Measurements from ENCODE around the gene DGLUCY. TPM values are rescaled to one million over a fixed set of nuclear protein-coding genes. Genes with fewer than 3 reads are reported as not detected.

The DGLUCY gene
- total and polyA plus RNA-seq, 2 donors (not counting 1 experiment from before 2014, with no cell fraction given) = 91.5 to 103 TPM

DNA sequence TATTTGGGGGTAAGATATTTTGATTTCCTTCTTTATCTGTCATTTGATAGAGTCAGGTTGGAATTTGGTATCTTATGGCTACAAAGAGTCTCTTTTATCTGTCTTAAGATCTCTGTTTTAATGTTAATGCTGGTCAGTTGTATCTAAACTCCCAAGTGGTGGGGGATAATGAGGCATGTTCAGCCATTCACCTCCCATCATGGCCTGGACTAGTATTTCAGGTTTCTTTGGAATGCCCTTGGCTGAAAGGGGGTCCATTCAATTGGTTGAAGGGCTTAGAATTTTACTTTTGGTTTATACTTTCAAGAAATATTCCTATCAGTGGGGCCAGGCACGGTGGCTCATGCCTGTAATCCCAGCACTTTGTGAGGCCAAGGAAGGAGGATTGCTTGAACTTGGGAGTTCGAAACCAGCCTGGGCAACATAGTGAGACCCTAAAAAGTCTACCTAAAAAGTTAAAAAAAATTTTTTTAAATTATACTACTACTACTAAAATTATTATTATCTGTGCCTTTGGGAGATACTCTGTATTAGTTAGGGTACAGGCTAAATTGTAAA, 4.7 kb downstream of the DGLUCY start:
- TF ChIP-seq EZH2 (IDR thresholded peaks at IDR 0.05; ENCODE audit: borderline replicate concordance, insufficient read depth, low read depth, low read length, poor library complexity, severe bottlenecking) = no peak
- TF ChIP-seq, protein P1, sequence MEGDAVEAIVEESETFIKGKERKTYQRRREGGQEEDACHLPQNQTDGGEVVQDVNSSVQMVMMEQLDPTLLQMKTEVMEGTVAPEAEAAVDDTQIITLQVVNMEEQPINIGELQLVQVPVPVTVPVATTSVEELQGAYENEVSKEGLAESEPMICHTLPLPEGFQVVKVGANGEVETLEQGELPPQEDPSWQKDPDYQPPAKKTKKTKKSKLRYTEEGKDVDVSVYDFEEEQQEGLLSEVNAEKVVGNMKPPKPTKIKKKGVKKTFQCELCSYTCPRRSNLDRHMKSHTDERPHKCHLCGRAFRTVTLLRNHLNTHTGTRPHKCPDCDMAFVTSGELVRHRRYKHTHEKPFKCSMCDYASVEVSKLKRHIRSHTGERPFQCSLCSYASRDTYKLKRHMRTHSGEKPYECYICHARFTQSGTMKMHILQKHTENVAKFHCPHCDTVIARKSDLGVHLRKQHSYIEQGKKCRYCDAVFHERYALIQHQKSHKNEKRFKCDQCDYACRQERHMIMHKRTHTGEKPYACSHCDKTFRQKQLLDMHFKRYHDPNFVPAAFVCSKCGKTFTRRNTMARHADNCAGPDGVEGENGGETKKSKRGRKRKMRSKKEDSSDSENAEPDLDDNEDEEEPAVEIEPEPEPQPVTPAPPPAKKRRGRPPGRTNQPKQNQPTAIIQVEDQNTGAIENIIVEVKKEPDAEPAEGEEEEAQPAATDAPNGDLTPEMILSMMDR (IDR thresholded peaks at IDR 0.05) = no peak
- ChIA-PET CTCF (interaction anchor here (0.7 to 1.0 kb wide), 2 partner anchors 12 to 21 kb away, joined by 3 read pairs; no protein-coding TSS in a partner anchor), POLR2A (no interaction called here)
- H3K4me1 Mint-ChIP-seq = peaks cover 73% of the 10 kb centered on the region
- H3K79me2 ChIP-seq (ENCODE audit: control insufficient read depth, insufficient read depth, low read length) = peaks cover 87% of the 10 kb centered on the region
- H3K4me3 Mint-ChIP-seq = no peak overlapping the region
- H3K27me3 Mint-ChIP-seq = no peaks in the 10 kb centered on the region
- no peaks in the 10 kb centered on the region for H3K27me3 ChIP-seq (replicated peaks in 1 of 4; ENCODE audit: control extremely low read depth in 1 of 4, control insufficient read depth in 3 of 4, insufficient read depth in 4 of 4, low read length in 3 of 4)
- H3K9ac ChIP-seq (ENCODE audit: low read length) = no peak overlapping the region
- H3K27ac ChIP-seq (ENCODE audit: low read length in 2 of 2) = no peak overlapping the region
- no peak overlapping the region for H2AFZ ChIP-seq (ENCODE audit: insufficient read depth, low read depth, low read length, poor library complexity, severe bottlenecking)
- H3K9me3 Mint-ChIP-seq (ENCODE audit: insufficient read depth) = no peaks in the 10 kb centered on the region
- H4K20me1 ChIP-seq (ENCODE audit: control insufficient read depth, insufficient read depth, low read length, poor library complexity, severe bottlenecking) = peaks cover 4% of the 10 kb centered on the region
- intact Hi-C loops (cut with micrococcal nuclease) = loop anchor here (5.0 kb wide), 1 partner anchor 361 kb away; no protein-coding TSS in a partner anchor
- no peak overlapping the region for H3K4me2 ChIP-seq (replicated peaks; ENCODE audit: low read depth, low read length, poor library complexity, severe bottlenecking)
- peaks cover 25 to 45% of the 10 kb centered on the region in 2 donors for H3K4me1 ChIP-seq (ENCODE audit: control insufficient read depth in 2 of 2, insufficient read depth in 2 of 2, low read length in 2 of 2)
- H3K36me3 ChIP-seq (replicated peaks in 1 of 2; ENCODE audit: control extremely low read depth in 1 of 2, control insufficient read depth in 1 of 2, extremely low read depth in 1 of 2, insufficient read depth in 2 of 2, low read length in 1 of 2) = peaks cover 3 to 39% of the 10 kb centered on the region in 2 experiments
- H3K9me3 ChIP-seq (ENCODE audit: control extremely low read depth in 1 of 3, control insufficient read depth in 2 of 3, insufficient read depth in 1 of 3, low read length in 2 of 3) = peaks cover 0 to 7% (median 0%) of the 10 kb centered on the region in 3 donors
- no CpG with 5 or more reads among the region's 2 CpGs for WGBS (ENCODE audit: insufficient coverage)
- H3K27ac Mint-ChIP-seq = peak overlapping the region; percentile 2
- DNase-seq (no peak), ATAC-seq (ENCODE audit: low read depth) (no peak)
- no peak overlapping the region for H3K4me3 ChIP-seq (ENCODE audit: control extremely low read depth in 1 of 5, extremely low read depth in 1 of 5, insufficient read depth in 1 of 5, low read depth in 2 of 5, low read length in 4 of 5)

DNA sequence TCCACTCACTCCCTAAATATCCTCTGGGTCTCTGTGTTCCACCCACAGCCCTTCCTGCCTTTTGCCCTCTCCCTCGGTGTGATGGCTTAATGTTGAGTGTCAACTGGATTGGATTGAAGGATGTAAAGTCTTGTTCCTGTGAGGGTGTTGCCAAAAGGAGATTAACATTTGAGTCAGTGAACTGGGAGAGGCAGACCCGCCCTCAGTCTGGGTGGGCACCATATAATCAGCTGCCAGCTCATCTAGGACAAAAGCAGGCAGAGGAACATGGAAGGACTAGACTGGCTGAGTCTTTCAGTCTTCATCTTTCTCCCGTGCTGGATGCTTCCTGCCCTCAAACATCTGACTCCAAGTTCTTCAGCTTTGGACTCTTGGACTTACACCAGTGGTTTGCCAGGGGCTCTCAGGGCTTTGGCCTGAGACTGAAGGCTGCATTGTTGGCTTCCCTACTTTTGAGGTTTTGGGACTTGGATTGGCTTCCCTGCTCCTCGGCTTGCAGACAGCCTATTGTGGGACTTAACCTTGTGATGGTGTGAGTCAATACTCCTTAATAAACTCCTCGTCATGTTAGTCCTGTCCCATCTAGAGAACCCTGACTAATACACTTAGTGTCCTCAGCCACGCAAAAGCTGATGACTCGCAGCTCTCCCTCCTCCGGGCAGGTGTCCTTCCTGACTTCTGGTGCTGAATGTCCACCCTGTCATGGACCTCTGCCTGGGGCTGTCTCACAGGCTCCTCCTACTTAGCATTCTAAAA, 5.9 kb downstream of the DGLUCY start:
- WGBS (ENCODE audit: insufficient coverage) = 98% methylated on average over 6 of the region's 8 CpGs
- Histone ChIP-seq H3K4me2 (replicated peaks; ENCODE audit: low read depth, low read length, poor library complexity, severe bottlenecking) (no peak overlapping the region), H3K9me3 (ENCODE audit: control extremely low read depth in 1 of 3, control insufficient read depth in 2 of 3, insufficient read depth in 1 of 3, low read length in 2 of 3) (peaks cover 0 to 7% (median 0%) of the 10 kb centered on the region in 3 donors), H3K4me3 (ENCODE audit: control extremely low read depth in 1 of 5, extremely low read depth in 1 of 5, insufficient read depth in 1 of 5, low read depth in 2 of 5, low read length in 4 of 5) (no peak overlapping the region), H3K9ac (ENCODE audit: low read length) (no peak overlapping the region), H4K20me1 (ENCODE audit: control insufficient read depth, insufficient read depth, low read length, poor library complexity, severe bottlenecking) (peaks cover 4% of the 10 kb centered on the region), H3K4me1 (ENCODE audit: control insufficient read depth in 2 of 2, insufficient read depth in 2 of 2, low read length in 2 of 2) (peaks cover 32 to 48% of the 10 kb centered on the region in 2 donors), H2AFZ (ENCODE audit: insufficient read depth, low read depth, low read length, poor library complexity, severe bottlenecking) (no peak overlapping the region), H3K79me2 (ENCODE audit: control insufficient read depth, insufficient read depth, low read length) (peaks cover 95% of the 10 kb centered on the region), H3K27me3 (replicated peaks in 1 of 4; ENCODE audit: control extremely low read depth in 1 of 4, control insufficient read depth in 3 of 4, insufficient read depth in 4 of 4, low read length in 3 of 4) (no peaks in the 10 kb centered on the region), H3K36me3 (replicated peaks in 1 of 2; ENCODE audit: control extremely low read depth in 1 of 2, control insufficient read depth in 1 of 2, extremely low read depth in 1 of 2, insufficient read depth in 2 of 2, low read length in 1 of 2) (peaks cover 3 to 40% of the 10 kb centered on the region in 2 experiments), H3K27ac (ENCODE audit: low read length in 2 of 2) (no peak overlapping the region)
- ChIA-PET POLR2A (no interaction called here), CTCF (no interaction called here)
- no peak for DNase-seq
- Mint-ChIP-seq H3K4me1 (peaks cover 72% of the 10 kb centered on the region), H3K27ac (no peak overlapping the region), H3K27me3 (no peaks in the 10 kb centered on the region), H3K9me3 (ENCODE audit: insufficient read depth) (no peaks in the 10 kb centered on the region), H3K4me3 (no peak overlapping the region)
- no peak for ATAC-seq (ENCODE audit: low read depth)
- TF ChIP-seq, protein P1 (IDR thresholded peaks at IDR 0.05) = no peak
- TF ChIP-seq EZH2 (IDR thresholded peaks at IDR 0.05; ENCODE audit: borderline replicate concordance, insufficient read depth, low read depth, low read length, poor library complexity, severe bottlenecking) = no peak
- intact Hi-C loops (cut with micrococcal nuclease) = loop anchor here (5.0 kb wide), 1 partner anchor 362 kb away; no protein-coding TSS in a partner anchor
